Measurements from ENCODE around the gene CD300LF.

Gene CD300LF

GRCh38 chr17:74659889-74660288, 52.8 kb downstream of the CD300LF start:
- TF ChIP-seq, protein P1, sequence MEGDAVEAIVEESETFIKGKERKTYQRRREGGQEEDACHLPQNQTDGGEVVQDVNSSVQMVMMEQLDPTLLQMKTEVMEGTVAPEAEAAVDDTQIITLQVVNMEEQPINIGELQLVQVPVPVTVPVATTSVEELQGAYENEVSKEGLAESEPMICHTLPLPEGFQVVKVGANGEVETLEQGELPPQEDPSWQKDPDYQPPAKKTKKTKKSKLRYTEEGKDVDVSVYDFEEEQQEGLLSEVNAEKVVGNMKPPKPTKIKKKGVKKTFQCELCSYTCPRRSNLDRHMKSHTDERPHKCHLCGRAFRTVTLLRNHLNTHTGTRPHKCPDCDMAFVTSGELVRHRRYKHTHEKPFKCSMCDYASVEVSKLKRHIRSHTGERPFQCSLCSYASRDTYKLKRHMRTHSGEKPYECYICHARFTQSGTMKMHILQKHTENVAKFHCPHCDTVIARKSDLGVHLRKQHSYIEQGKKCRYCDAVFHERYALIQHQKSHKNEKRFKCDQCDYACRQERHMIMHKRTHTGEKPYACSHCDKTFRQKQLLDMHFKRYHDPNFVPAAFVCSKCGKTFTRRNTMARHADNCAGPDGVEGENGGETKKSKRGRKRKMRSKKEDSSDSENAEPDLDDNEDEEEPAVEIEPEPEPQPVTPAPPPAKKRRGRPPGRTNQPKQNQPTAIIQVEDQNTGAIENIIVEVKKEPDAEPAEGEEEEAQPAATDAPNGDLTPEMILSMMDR (IDR thresholded peaks at IDR 0.05; ENCODE audit: control insufficient read depth, insufficient read depth, low read depth, low read length, missing control alignments): no peak
- DNase-seq (ENCODE audit: low read depth): no peak
- H3K4me3 ChIP-seq (ENCODE audit: control insufficient read depth, low read depth, low read length): no peak overlapping the region

GRCh38 chr17:74658620-74659019, 54.1 kb downstream of the CD300LF start:
- H3K4me3 ChIP-seq (ENCODE audit: control insufficient read depth, low read depth, low read length): no peak overlapping the region
- TF ChIP-seq, protein P1 (IDR thresholded peaks at IDR 0.05; ENCODE audit: control insufficient read depth, insufficient read depth, low read depth, low read length, missing control alignments): no peak
- DNase-seq (ENCODE audit: low read depth): no peak

GRCh38 chr17:74654742-74655141, 58.0 kb downstream of the CD300LF start:
- no peak overlapping the region for H3K4me3 ChIP-seq (ENCODE audit: control insufficient read depth, low read depth, low read length)
- DNase-seq (ENCODE audit: low read depth): no peak
- TF ChIP-seq, protein P1 (IDR thresholded peaks at IDR 0.05; ENCODE audit: control insufficient read depth, insufficient read depth, low read depth, low read length, missing control alignments): no peak

- TF ChIP-seq, protein P1 (IDR thresholded peaks at IDR 0.05; ENCODE audit: control insufficient read depth, insufficient read depth, low read depth, low read length, missing control alignments): no peak
- H3K4me3 ChIP-seq (ENCODE audit: control insufficient read depth, low read depth, low read length): no peak overlapping the region
- DNase-seq (ENCODE audit: low read depth): no peak
Observed at GRCh38 chr17:74652020-74652419, 60.7 kb downstream of the CD300LF start.

- TF ChIP-seq, protein P1 (IDR thresholded peaks at IDR 0.05; ENCODE audit: control insufficient read depth, insufficient read depth, low read depth, low read length, missing control alignments): no peak
- no peak overlapping the region for H3K4me3 ChIP-seq (ENCODE audit: control insufficient read depth, low read depth, low read length)
- no peak for DNase-seq (ENCODE audit: low read depth)
Observed at GRCh38 chr17:74649909-74650308, 62.8 kb downstream of the CD300LF start.

GRCh38 chr17:74647871-74648672, 64.7 kb downstream of the CD300LF start:
- TF ChIP-seq, protein P1 (IDR thresholded peaks at IDR 0.05; ENCODE audit: control insufficient read depth, insufficient read depth, low read depth, low read length, missing control alignments): no peak
- no peak for DNase-seq (ENCODE audit: low read depth)
- H3K4me3 ChIP-seq (ENCODE audit: control insufficient read depth, low read depth, low read length): no peak overlapping the region
